T-helper 2 cell treated with Interferon-gamma antibody and Interleukin-4, amounts not matched to agents 100 ng/mL and 5 ng/mL, for 36 hours (primary cell): ENCODE measurements around the gene RINT1. TPM values are rescaled to one million over a fixed set of nuclear protein-coding genes. Genes with fewer than 3 reads are reported as not detected.
"Not testable (repeated sequence)": the region's sequence is repeated elsewhere in the genome, so short reads cannot be mapped to it uniquely, and the experiment has no call there.

Experiments used
- intact Hi-C: fragments of 100-400 bp; cut with micrococcal nuclease; formaldehyde crosslinking; loops from one replicate; pipeline ENCODE4 v1.15.1; 2023
- total RNA-seq: library from RNA; stranded (reverse); gene quantifications from 2 replicates; pipeline ENCODE4 v1.2.3, GENCODE V29; 2022

The RINT1 gene
- 22.6 and 22.9 TPM in 2 replicates for total RNA-seq

GRCh38 chr7:105531792-105532671 lies at the start of gene RINT1:
TSS of gene RINT1 (plus strand) at chr7:105532201. CDS start at chr7:105532316, 115 bp downstream.
- intact Hi-C loops: loop anchor here (1.0 to 5.0 kb wide), 8 partner anchors 10 to 587 kb away; partner anchors contain the start of genes KMT2E, PUS7 and SYPL1

GRCh38 chr7:105487579-105488571 lies 44.1 kb upstream of the RINT1 start:
- intact Hi-C loops: loop anchor here (1.0 to 5.0 kb wide), 3 partner anchors 336 to 565 kb away; no protein-coding TSS in a partner anchor

- intact Hi-C loops: loop anchor here (2.0 to 5.0 kb wide), 2 partner anchors 337 to 509 kb away; no protein-coding TSS in a partner anchor
Observed at GRCh38 chr7:105489409-105489808, 42.6 kb upstream of the RINT1 start.

GRCh38 chr7:105493196-105493922 lies 38.6 kb upstream of the RINT1 start:
- intact Hi-C loops: no loop called here

- intact Hi-C loops: no loop called here
Observed at GRCh38 chr7:105493923-105494315, 38.1 kb upstream of the RINT1 start.

GRCh38 chr7:105496521-105496920 lies 35.5 kb upstream of the RINT1 start:
- intact Hi-C loops: no loop called here

GRCh38 chr7:105497016-105497415 lies 35.0 kb upstream of the RINT1 start:
- intact Hi-C loops: no loop called here

- intact Hi-C loops: no loop called here
Observed at GRCh38 chr7:105502173-105502572, 29.8 kb upstream of the RINT1 start.

GRCh38 chr7:105512415-105512814 lies 19.6 kb upstream of the RINT1 start:
- intact Hi-C loops: no loop called here

GRCh38 chr7:105512926-105513526 lies 19.0 kb upstream of the RINT1 start:
- intact Hi-C loops: no loop called here

- intact Hi-C loops: not testable (repeated sequence)
Observed at GRCh38 chr7:105515610-105516009, 16.4 kb upstream of the RINT1 start.

GRCh38 chr7:105519353-105519752 lies 12.6 kb upstream of the RINT1 start:
- intact Hi-C loops: no loop called here

GRCh38 chr7:105520620-105521019 lies 11.4 kb upstream of the RINT1 start:
- intact Hi-C loops: not testable (repeated sequence)

GRCh38 chr7:105521027-105521716 lies 10.8 kb upstream of the RINT1 start:
- intact Hi-C loops: no loop called here

- intact Hi-C loops: loop anchor here (1.0 kb wide), 1 partner anchor 10 kb away; the partner anchor contains the start of gene RINT1
Observed at GRCh38 chr7:105521717-105522463, 10.1 kb upstream of the RINT1 start, which contains the start of gene PUS7. TSS of gene PUS7 (minus strand) at chr7:105522271. CDS start at chr7:105508512, 13,759 bp downstream.

- intact Hi-C loops: not testable (repeated sequence)
Observed at GRCh38 chr7:105524423-105524822, 7.6 kb upstream of the RINT1 start.

- intact Hi-C loops: no loop called here
Observed at GRCh38 chr7:105524840-105525239, 7.2 kb upstream of the RINT1 start.

- intact Hi-C loops: not testable (repeated sequence)
Observed at GRCh38 chr7:105527737-105528136, 4.3 kb upstream of the RINT1 start.

GRCh38 chr7:105530126-105530525 lies 1.9 kb upstream of the RINT1 start:
- intact Hi-C loops: loop anchor here (5.0 kb wide), 4 partner anchors 57 to 582 kb away; partner anchors contain the start of gene SYPL1
